Measurements from ENCODE around the gene LYZL2. TPM values are rescaled to one million over a fixed set of nuclear protein-coding genes. Genes with fewer than 3 reads are reported as not detected.

LYZL2 gene
- not detected in 2 replicates for total RNA-seq

GRCh38 chr10:30629653-30630052 is at the start of gene LYZL2:
Gene LYZL2 (minus strand): TSS chr10:30629753. CDS start chr10:30626915, 2,838 bp downstream.

Other genes starting within 250 kb of the LYZL2 start
- gene MAP3K8, start 195.6 kb downstream of the LYZL2 start, total RNA-seq, result 8.2 and 10.3 TPM in 2 replicates